Endothelial cell of umbilical vein (primary cell): ENCODE measurements around the gene TMEM171. TPM values are rescaled to one million over a fixed set of nuclear protein-coding genes. Genes with fewer than 3 reads are reported as not detected.

Experiments used
- BruUV-seq: library from RNA; stranded (reverse); fragments of 400-500 nt; replicated peaks from 2 replicates; lab custom pipeline; 2021; lab: Mats Ljungman, UMichigan
- CTCF ChIA-PET: fragments of 300-600, 350-600 bp; sonication (Branson Sonifier 250); formaldehyde crosslinking; loops from one replicate; lab custom pipeline; 2021; ENCODE audit warnings: antibody characterized with exemption, inconsistent platforms; lab: Charles Lee
- POLR2A ChIA-PET: fragments of 300-600, 350-600 bp; sonication (Branson Sonifier 250); formaldehyde crosslinking; loops from one replicate; lab custom pipeline; 2021; ENCODE audit warnings: antibody characterized with exemption, inconsistent platforms; lab: Charles Lee
- DNase-seq: peaks from one replicate; pipeline ENCODE4 v3.0.0-alpha.2; 2011; ENCODE audit warnings: low read depth, low spot score
- FAIRE-seq: peaks from 2 replicates; lab custom pipeline; 2011; peaks lifted over from hg19 to GRCh38; lab: Jason Lieb, UNC
- H2AFZ ChIP-seq: 2 replicates; pipeline ENCODE4 v1.6.0; 2012; ENCODE audit warnings: low read depth, low read length, control low read depth, inconsistent platforms
- H3K27ac ChIP-seq: 2 replicates; pipeline ENCODE4 v1.5.1; 2011; ENCODE audit warnings: low read depth, mild to moderate bottlenecking, control low read depth, low read length, moderate library complexity; ENCODE audit not compliant: insufficient read depth
- H3K27me3 ChIP-seq, 2 experiments: 2 replicates each; pipeline versions ENCODE4 v1.6.0 to v1.6.1; 2011; ENCODE audit warnings: low read length in 2 of 2, mixed read lengths in 1 of 2; ENCODE audit not compliant: control insufficient read depth in 2 of 2, insufficient read depth in 2 of 2
- H3K36me3 ChIP-seq, 2 experiments: 2 replicates in 1 of 2; 3 replicates in 1 of 2; pipeline ENCODE4 v1.5.1; 2011; ENCODE audit warnings: low read length in 2 of 2, mild to moderate bottlenecking in 1 of 2, moderate library complexity in 1 of 2; ENCODE audit not compliant: control insufficient read depth in 2 of 2, insufficient read depth in 2 of 2; ENCODE audit errors: extremely low read depth in 1 of 2
- H3K4me1 ChIP-seq: 3 replicates; pipeline ENCODE4 v1.5.1; 2011; ENCODE audit warnings: mild to moderate bottlenecking, low read length; ENCODE audit not compliant: control insufficient read depth, insufficient read depth; ENCODE audit errors: extremely low read depth
- H3K4me2 ChIP-seq: 2 replicates; pipeline ENCODE4 v1.6.1; 2011; ENCODE audit warnings: low read length, control low read depth, mixed read lengths; ENCODE audit not compliant: insufficient read depth
- H3K4me3 ChIP-seq, 3 experiments: fragments of 200-600 bp in 1 of 3; sonication (generic), shearing (Covaris generic) in 1 of 3; replicated peaks in 1 of 3; 2 replicates each; pipeline ENCODE4 v1.5.1; 2011 to 2016; ENCODE audit warnings: control low read depth in 3 of 3, low read length in 3 of 3, mild to moderate bottlenecking in 2 of 3, inconsistent platforms in 1 of 3, low read depth in 1 of 3, moderate library complexity in 1 of 3; ENCODE audit not compliant: insufficient read depth in 1 of 3
- H3K79me2 ChIP-seq: 2 replicates; pipeline ENCODE4 v1.6.0; 2012; ENCODE audit warnings: low read length, inconsistent platforms; ENCODE audit not compliant: control insufficient read depth, insufficient read depth
- H3K9ac ChIP-seq: replicated peaks from 2 replicates; pipeline ENCODE3; 2011; ENCODE audit warnings: low read length, control low read depth; ENCODE audit not compliant: insufficient read depth; ENCODE audit errors: extremely low read depth
- H3K9me1 ChIP-seq: replicated peaks from 3 replicates; pipeline ENCODE4 v1.6.0; 2011; ENCODE audit warnings: mild to moderate bottlenecking, low read length; ENCODE audit not compliant: control insufficient read depth, insufficient read depth; ENCODE audit errors: extremely low read depth
- H3K9me3 ChIP-seq: replicated peaks from 2 replicates; pipeline ENCODE4 v1.5.1; 2012; ENCODE audit warnings: low read length, inconsistent platforms; ENCODE audit not compliant: control insufficient read depth, insufficient read depth
- H4K20me1 ChIP-seq: replicated peaks from 2 replicates; pipeline ENCODE3; 2011; ENCODE audit warnings: mild to moderate bottlenecking, low read length; ENCODE audit not compliant: control insufficient read depth, insufficient read depth; ENCODE audit errors: extremely low read depth
- EZH2 ChIP-seq: IDR thresholded peaks from 2 replicates; pipeline ENCODE4 v1.6.1; 2012; ENCODE audit warnings: borderline replicate concordance, low read depth, mild to moderate bottlenecking, moderate library complexity, low read length, inconsistent platforms; ENCODE audit not compliant: severe bottlenecking
- FOS ChIP-seq: IDR thresholded peaks from 2 replicates; pipeline ENCODE4 v1.6.1; 2011; ENCODE audit warnings: mild to moderate bottlenecking, low read length, moderate library complexity, borderline replicate concordance; ENCODE audit not compliant: insufficient read depth
- GATA2 ChIP-seq: IDR thresholded peaks from 2 replicates; pipeline ENCODE4 v1.7.0; 2011; ENCODE audit warnings: low read depth, mild to moderate bottlenecking, moderate library complexity, mixed read lengths, low read length; ENCODE audit not compliant: insufficient read length, insufficient read depth
- JUN ChIP-seq: IDR thresholded peaks from 2 replicates; pipeline ENCODE4 v1.6.1; 2011; ENCODE audit warnings: borderline replicate concordance, low read depth; ENCODE audit not compliant: insufficient read length, insufficient read depth
- MYC ChIP-seq: IDR thresholded peaks from one replicate; pipeline ENCODE4 v1.6.1; 2011; ENCODE audit warnings: mild to moderate bottlenecking, low read depth, low read length
- POLR2A ChIP-seq: IDR thresholded peaks from 2 replicates; pipeline ENCODE4 v1.6.1; 2012; ENCODE audit warnings: low read depth, mild to moderate bottlenecking, control low read depth, low read length
- POLR2AphosphoS5 ChIP-seq: IDR thresholded peaks from 2 replicates; pipeline ENCODE4 v1.6.1; 2012; ENCODE audit warnings: low read depth, mild to moderate bottlenecking, control low read depth, low read length, moderate library complexity; ENCODE audit not compliant: insufficient read depth
- dilution Hi-C: fragments of 300-500 bp; cut with MboI; formaldehyde crosslinking; loops from one replicate; pipeline ENCODE4 v1.15.0; 2019; ENCODE audit warnings: low sequenced_read_pairs; ENCODE audit not compliant: extremely low pct_ligation_motif_present
- intact Hi-C: fragments of 100-400 bp; cut with micrococcal nuclease; formaldehyde crosslinking; loops from one replicate; pipeline ENCODE4 v1.10.0; 2022
- polyA plus RNA-seq, 4 experiments: library from polyadenylated mRNA; depleted of rRNA in 3 of 4; stranded (reverse) in 3 of 4; unstranded in 1 of 4; fragments of >200 nt; gene quantifications; 2 replicates each; pipeline versions ENCODE4 v1.2.1 to v1.2.3, GENCODE V29; 2011 to 2012; ENCODE audit warnings: missing spikeins in 1 of 4
- total RNA-seq: library from RNA; stranded (reverse); gene quantifications from 2 replicates; pipeline ENCODE4 v1.2.3, GENCODE V29; 2021
- TF ChIP-seq, protein P1 (sequence below): IDR thresholded peaks from 2 replicates; pipeline ENCODE4 v1.6.1; 2011; ENCODE audit not compliant: insufficient read depth, insufficient read length
- TF ChIP-seq, protein P2 (sequence below), 2 donors: IDR thresholded peaks; 1 replicate in 1 of 2; 2 replicates in 1 of 2; pipeline ENCODE4 v1.5.1; 2011; ENCODE audit warnings: low read length in 2 of 2, mild to moderate bottlenecking in 2 of 2, moderate library complexity in 2 of 2, control low read depth in 1 of 2, inconsistent platforms in 1 of 2, low read depth in 1 of 2; ENCODE audit not compliant: insufficient read depth in 1 of 2; ENCODE audit errors: extremely low read depth in 1 of 2

TMEM171 gene
- total and polyA plus RNA-seq, 2 donors (not counting 3 experiments of a cell fraction or from before 2014, with no cell fraction given), result 5.6 to 11.7 TPM

DNA sequence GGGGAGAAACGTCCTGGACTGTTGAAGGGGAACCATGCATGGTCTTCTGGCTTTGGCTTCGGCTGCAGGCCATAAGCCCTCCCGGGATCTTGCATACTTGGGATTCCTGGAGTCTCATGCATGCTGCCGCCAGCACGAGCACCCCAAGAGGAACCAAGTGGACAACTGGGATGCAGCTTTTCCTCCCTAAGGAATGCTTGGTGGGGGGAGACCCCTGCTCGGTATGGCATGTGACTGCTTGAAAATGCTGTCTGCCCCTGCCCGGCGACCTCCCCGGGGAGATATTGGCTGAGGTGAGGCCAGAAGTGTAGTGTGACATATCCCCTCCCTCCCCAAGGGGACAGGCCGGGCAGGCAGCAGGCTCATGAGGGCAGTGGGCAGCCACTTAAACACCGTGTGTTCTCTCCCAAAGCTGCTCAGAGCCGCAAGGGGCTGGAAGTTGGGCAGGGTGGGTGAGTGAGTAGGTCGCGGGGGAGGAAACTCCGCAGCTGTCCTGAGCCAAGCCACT lies 15.7 kb downstream of the TMEM171 start:
- no peak for TF ChIP-seq FOS
- TF ChIP-seq JUN, result no peak

DNA sequence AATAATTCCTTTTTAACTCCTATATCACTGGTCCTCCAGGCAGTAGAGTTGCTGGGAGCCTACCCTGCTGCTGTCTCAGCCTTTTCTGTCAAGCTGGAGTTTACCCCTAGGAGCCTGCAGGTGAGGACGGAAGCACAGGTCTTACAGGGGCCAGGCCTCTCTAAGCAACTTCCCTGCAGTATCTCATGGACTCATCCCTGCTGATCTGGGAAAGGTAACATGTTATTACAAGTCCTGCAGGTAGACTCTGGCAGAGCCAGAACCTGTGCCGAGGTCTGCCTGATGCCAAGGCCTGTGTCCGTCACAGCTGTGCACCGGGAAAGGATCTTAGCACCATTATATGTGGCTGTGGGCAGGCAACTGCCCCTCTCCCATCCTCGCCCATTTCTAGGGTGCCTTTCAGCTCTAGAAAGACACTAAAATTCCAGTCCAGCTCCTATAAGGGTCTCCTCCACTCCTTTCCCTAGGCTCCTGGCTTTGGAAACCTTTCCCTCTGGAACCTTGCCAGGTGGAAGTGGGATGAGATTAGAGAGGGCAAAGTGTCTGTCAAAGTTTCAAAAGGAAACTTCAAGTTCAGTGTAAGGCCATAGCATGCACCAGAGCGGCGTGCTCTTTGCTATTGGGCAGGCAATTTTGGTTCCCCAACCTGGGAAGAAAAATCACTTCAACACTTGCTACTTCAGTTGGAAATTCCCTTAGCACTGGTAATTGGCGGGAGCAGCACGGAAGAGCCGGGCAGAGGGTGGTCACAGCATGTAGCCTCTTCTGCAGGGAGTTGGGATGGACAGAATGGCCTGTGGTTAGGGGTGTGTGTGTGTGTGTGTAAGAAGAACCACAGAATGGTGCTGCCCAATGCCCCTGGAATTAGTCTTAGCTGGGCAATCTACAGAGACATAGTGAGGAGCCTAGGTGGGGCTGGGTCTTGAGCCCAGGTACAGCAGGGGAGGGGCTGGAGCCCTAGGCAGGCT lies 17.5 kb downstream of the TMEM171 start:
- Histone ChIP-seq H3K9ac (no peak overlapping the region), H3K27me3 (peaks cover 1 to 2% of the 10 kb centered on the region in 2 experiments), H2AFZ (no peak overlapping the region), H3K27ac (no peak overlapping the region), H3K4me1 (no peaks in the 10 kb centered on the region), H3K4me3 (no peak overlapping the region), H4K20me1 (no peaks in the 10 kb centered on the region), H3K36me3 (no peaks in the 10 kb centered on the region), H3K9me1 (no peaks in the 10 kb centered on the region), H3K4me2 (no peak overlapping the region), H3K79me2 (no peaks in the 10 kb centered on the region), H3K9me3 (no peaks in the 10 kb centered on the region)
- no TSS peak for BruUV-seq
- no peak for DNase-seq
- FAIRE-seq, result no peak
- TF ChIP-seq, protein P1, sequence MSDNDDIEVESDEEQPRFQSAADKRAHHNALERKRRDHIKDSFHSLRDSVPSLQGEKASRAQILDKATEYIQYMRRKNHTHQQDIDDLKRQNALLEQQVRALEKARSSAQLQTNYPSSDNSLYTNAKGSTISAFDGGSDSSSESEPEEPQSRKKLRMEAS, result no peak
- TF ChIP-seq EZH2 (no peak), POLR2A (no peak), POLR2AphosphoS5 (no peak), MYC (no peak), JUN (no peak), FOS (no peak), GATA2 (no peak)
- TF ChIP-seq, protein P2, sequence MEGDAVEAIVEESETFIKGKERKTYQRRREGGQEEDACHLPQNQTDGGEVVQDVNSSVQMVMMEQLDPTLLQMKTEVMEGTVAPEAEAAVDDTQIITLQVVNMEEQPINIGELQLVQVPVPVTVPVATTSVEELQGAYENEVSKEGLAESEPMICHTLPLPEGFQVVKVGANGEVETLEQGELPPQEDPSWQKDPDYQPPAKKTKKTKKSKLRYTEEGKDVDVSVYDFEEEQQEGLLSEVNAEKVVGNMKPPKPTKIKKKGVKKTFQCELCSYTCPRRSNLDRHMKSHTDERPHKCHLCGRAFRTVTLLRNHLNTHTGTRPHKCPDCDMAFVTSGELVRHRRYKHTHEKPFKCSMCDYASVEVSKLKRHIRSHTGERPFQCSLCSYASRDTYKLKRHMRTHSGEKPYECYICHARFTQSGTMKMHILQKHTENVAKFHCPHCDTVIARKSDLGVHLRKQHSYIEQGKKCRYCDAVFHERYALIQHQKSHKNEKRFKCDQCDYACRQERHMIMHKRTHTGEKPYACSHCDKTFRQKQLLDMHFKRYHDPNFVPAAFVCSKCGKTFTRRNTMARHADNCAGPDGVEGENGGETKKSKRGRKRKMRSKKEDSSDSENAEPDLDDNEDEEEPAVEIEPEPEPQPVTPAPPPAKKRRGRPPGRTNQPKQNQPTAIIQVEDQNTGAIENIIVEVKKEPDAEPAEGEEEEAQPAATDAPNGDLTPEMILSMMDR (IDR thresholded peaks at IDR 0.05; ENCODE audit: extremely low read depth in 1 of 2, insufficient read depth in 1 of 2, low read depth in 1 of 2, low read length in 2 of 2), result no peak
- POLR2A ChIA-PET, result no interaction called here
- intact Hi-C loops (no loop called here), dilution Hi-C loops (no loop called here)
- CTCF ChIA-PET, result interaction anchor here (1.0 to 4.3 kb wide), 5 partner anchors 15 to 313 kb away, joined by 3 to 28 read pairs (median 5); no protein-coding TSS in a partner anchor

More for the DNA sequence above, 15.7 kb downstream of the TMEM171 start:
- ChIA-PET POLR2A (no interaction called here), CTCF (interaction anchor here (1.1 to 4.3 kb wide), 4 partner anchors 9 to 74 kb away, joined by 3 to 28 read pairs (median 8); no protein-coding TSS in a partner anchor)
- H3K36me3 ChIP-seq, result no peaks in the 10 kb centered on the region
- H3K4me2 ChIP-seq, result no peak overlapping the region
- H3K27me3 ChIP-seq, result peaks cover 1 to 2% of the 10 kb centered on the region in 2 experiments
- no peak overlapping the region for H3K9ac ChIP-seq
- BruUV-seq, result no TSS peak
- no peaks in the 10 kb centered on the region for H3K9me3 ChIP-seq
- no peak overlapping the region for H3K4me3 ChIP-seq
- H3K4me1 ChIP-seq, result no peaks in the 10 kb centered on the region
- dilution Hi-C loops, result no loop called here
- no peak overlapping the region for H2AFZ ChIP-seq
- no peaks in the 10 kb centered on the region for H3K9me1 ChIP-seq
- intact Hi-C loops, result no loop called here
- H4K20me1 ChIP-seq, result no peaks in the 10 kb centered on the region
- FAIRE-seq, result no peak
- no peaks in the 10 kb centered on the region for H3K79me2 ChIP-seq
- DNase-seq, result no peak
- no peak overlapping the region for H3K27ac ChIP-seq
